ENCODE results near the gene CCDC88C.

Gene CCDC88C

GRCh38 chr14:91327661-91328312, 89.8 kb downstream of the CCDC88C start:
- no peak for DNase-seq (ENCODE audit: low read depth in 2 of 2)

DNA sequence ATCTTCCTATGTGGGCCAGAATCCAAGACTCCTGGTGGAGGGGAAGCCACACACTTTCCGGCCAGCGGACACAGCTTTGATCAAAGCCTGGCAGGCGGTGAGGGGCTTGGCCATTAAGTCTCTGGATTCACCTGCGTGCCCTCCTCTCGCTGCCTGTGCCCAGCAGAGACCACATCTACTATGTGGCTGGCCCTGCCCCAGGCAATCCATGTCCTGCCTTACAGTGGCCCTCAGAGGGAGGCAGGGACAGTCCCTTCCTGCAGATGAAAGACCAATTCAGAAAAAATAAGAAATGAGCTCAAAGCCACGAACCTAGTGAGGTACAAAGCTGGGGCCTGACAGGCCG, 90.4 kb downstream of the CCDC88C start:
- no peak for DNase-seq (ENCODE audit: low read depth in 2 of 2)

GRCh38 chr14:91326514-91327249, 90.9 kb downstream of the CCDC88C start:
- DNase-seq (ENCODE audit: low read depth in 2 of 2): no peak

- DNase-seq (ENCODE audit: low read depth in 2 of 2): no peak
Measured at GRCh38 chr14:91324606-91325575, 92.7 kb downstream of the CCDC88C start.

- DNase-seq (ENCODE audit: low read depth in 2 of 2): peak; percentile 90 to 96
Measured at GRCh38 chr14:91323671-91324605, 93.7 kb downstream of the CCDC88C start.

DNA sequence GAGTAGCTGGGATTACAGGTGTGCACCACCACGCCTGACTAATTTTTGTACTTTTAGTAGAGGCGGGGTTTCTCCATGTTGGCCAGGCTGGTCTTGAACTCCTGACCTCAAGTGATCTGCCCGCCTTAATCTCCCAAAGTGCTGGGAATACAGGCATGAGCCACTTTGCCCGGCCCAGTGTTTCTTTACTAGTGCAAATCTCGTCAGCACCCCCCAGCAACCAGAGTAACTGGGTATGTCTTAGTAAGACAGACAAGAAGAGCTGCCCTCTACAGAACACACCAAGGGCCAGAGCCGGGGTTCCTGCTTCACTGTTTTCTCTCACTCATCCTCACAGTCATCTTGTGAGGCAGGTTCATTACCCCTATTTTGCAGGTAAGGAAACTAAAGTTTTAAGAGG, 94.6 kb downstream of the CCDC88C start:
- no peak for DNase-seq (ENCODE audit: low read depth in 2 of 2)

DNA sequence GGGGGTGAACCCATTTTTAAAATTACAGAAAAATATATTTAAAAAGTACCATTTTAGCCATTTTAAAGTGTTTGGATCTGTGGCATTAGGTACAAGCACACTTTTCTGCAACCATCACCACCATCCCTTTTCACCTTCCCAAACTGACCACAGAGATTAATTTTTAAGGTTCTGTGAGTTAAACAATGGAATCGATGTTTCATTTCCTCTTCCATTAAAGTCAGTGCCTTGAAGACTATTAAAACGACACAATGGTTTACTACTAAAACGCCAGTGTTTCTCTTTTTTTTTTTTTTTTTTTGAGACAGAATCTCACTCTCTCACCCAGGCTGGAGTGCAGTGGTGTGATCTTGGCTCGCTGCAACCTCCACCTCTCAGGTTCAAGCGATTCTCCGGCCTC, 95.0 kb downstream of the CCDC88C start:
- no peak for DNase-seq (ENCODE audit: low read depth in 2 of 2)

DNA sequence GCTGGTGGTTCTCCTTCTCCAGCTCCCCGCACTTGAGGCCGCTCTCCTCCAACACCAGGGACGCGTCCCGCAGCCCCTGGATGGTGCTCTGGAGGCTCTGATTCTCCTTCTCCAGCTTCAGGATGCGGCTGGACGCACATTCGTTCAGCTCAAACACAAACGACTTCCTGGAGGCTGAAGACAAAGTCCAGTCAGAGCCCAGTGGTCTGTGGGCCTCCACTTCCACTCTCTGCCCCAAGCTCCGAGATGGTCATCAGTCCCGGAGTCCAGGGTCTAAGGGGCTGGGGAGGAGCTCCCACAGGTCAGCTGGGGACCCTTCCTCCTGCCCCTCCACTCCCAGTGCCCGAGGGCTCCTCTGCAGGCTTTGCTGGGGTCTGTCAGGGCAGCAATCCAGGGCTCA, 96.5 kb downstream of the CCDC88C start:
- no peak for DNase-seq (ENCODE audit: low read depth in 2 of 2)

DNA sequence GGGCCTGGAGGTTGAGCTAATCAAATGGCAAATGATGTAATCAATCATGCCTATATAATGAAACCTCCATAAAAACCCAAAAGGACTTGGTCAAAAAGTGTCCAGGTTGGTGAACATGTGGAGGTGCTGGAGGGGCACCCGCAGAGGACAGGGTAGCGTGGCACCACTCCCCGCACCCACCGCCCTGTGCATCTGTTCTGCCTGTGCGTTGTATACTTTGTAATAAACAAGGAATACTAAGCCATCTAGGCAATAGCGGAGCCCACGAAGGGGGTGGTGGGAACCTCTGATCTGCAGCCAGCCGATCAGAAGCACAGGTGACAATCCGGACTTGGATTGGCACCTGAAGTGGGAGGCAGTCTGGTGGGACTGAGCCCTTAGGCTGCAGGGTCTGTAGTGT, 97.4 kb downstream of the CCDC88C start:
- no peak for DNase-seq (ENCODE audit: low read depth in 2 of 2)

GRCh38 chr14:91318911-91319310, 98.7 kb downstream of the CCDC88C start:
- DNase-seq (ENCODE audit: low read depth in 2 of 2): no peak

GRCh38 chr14:91317381-91318308, 100.0 kb downstream of the CCDC88C start:
- peak; percentile 50 to 75 for DNase-seq (ENCODE audit: low read depth in 2 of 2)

DNA sequence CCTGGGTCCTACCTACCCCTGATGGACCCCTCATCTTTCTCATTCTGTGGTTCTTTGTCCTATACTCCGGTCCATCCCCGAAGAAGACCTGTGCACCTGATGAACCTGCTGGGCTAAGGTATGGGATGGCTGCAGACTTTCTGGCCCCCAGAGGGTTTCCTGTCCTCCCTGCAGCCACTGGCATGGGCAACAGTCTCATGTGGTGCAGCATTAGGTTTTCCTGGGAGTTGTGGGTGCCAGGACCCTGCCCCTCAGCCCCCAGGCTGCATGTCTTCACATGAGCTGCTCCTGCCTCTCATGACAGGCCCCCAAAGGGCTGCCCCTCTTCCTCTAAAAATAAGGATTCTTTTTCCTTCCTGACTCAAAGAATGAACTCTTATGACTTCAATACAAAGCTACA, 100.9 kb downstream of the CCDC88C start:
- DNase-seq (ENCODE audit: low read depth in 2 of 2): no peak

DNA sequence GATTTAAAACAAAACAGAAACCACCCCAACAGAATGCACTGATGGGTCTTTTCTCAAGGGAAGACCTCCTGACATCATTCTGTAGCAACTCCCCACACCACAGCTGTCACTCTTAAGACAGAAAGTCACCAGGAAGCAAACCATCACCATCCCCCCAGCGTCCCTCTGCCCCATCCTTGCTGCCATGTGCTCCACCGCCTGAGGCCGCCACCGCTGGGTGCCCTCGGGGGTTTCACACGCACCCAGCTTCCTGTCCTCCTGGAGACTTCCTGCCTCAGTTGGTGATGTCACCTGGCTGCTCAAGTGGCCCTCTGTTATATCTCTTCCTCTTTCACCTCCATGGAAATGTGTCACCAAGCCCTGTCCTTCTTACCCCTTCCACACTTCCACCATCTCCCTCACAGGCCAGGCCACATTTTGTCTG, 101.8 kb downstream of the CCDC88C start:
- DNase-seq (ENCODE audit: low read depth in 2 of 2): peak; percentile 64 to 71

GRCh38 chr14:91313852-91314251, 103.8 kb downstream of the CCDC88C start:
- no peak for DNase-seq (ENCODE audit: low read depth in 2 of 2)

GRCh38 chr14:91313154-91313850, 104.3 kb downstream of the CCDC88C start:
- no peak for DNase-seq (ENCODE audit: low read depth in 2 of 2)

GRCh38 chr14:91311284-91311662, 106.3 kb downstream of the CCDC88C start:
- DNase-seq (ENCODE audit: low read depth in 2 of 2): no peak

GRCh38 chr14:91310606-91311283, 106.9 kb downstream of the CCDC88C start:
- no peak for DNase-seq (ENCODE audit: low read depth in 2 of 2)

DNA sequence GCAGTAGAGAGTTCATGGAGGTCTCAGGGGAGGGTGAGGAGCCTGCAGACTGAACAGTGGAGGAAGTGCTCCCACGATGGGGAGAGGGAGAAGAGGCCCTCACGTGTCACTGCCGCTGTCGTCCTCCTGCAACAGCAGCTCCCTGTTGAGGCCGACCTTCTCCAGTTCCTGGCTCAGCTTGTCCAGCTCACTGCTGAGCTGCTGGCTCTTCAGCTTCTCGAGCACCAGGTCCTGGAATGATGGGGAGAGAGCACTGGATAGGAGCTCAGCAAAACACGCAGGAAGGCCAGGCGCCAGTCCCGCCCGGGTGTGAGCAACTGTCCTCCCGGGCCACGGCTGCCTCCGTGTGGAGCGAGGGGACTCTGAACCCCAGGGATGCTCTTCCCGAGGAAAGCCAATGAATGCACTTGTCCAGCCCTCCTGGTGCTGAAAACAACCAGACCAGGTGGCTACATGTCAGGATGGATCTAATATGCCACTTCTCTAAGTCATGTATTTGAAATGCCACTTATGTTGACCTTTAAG, 107.8 kb downstream of the CCDC88C start:
- no peak for DNase-seq (ENCODE audit: low read depth in 2 of 2)

DNA sequence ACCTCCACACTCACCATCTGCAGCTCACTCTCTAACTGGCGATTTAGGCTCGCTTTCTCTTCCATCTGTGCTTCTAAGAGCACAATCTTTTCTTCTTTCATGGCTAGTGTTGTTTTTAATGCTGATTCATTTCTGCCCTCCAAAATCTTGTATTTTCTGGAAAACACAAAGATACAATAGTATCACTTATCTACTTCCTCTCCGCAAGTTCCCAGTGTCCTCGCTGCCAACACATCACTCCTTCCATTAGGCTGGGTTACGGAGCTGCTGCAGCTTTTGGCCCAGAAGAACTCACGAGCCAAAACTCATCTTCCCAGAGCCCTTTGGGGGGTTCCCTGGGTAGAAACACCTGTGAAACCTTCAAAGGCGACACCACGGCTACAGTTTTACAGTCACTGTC, 109.3 kb downstream of the CCDC88C start:
- DNase-seq (ENCODE audit: low read depth in 2 of 2): no peak
